Small intestine (tissue), 7 donors: ENCODE measurements around the gene COPE. TPM values are rescaled to one million over a fixed set of nuclear protein-coding genes. Genes with fewer than 3 reads are reported as not detected.
"Not testable (repeated sequence)": the region's sequence is repeated elsewhere in the genome, so short reads cannot be mapped to it uniquely, and the experiment has no call there.

Experiments used
- DNase-seq, 2 donors: peaks; one replicate each; pipeline versions ENCODE4 v3.0.0 to v3.0.0-alpha.2; 2013
- FAIRE-seq: peaks from 2 replicates; lab custom pipeline; 2012; peaks lifted over from hg19 to GRCh38; lab: Jason Lieb, UNC
- H3K27ac ChIP-seq, 3 donors: one replicate each; pipeline ENCODE4 v1.5.1; 2013; ENCODE audit warnings: low read length in 2 of 3, mild to moderate bottlenecking in 2 of 3, control low read depth in 1 of 3, inconsistent platforms in 1 of 3, low read depth in 1 of 3, moderate library complexity in 1 of 3
- H3K27me3 ChIP-seq, 3 donors: one replicate each; pipeline ENCODE4 v1.6.1; 2013; ENCODE audit warnings: low read length in 3 of 3, inconsistent platforms in 1 of 3; ENCODE audit not compliant: control insufficient read depth in 3 of 3, insufficient read depth in 3 of 3
- H3K36me3 ChIP-seq, 3 donors: one replicate each; pipeline ENCODE4 v1.6.1; 2013; ENCODE audit warnings: low read length in 3 of 3, inconsistent platforms in 1 of 3, low read depth in 1 of 3, mild to moderate bottlenecking in 1 of 3, moderate library complexity in 1 of 3; ENCODE audit not compliant: control insufficient read depth in 3 of 3, insufficient read depth in 2 of 3
- H3K4me1 ChIP-seq, 3 donors: one replicate each; pipeline ENCODE4 v1.6.1; 2013; ENCODE audit warnings: low read length in 2 of 3, inconsistent platforms in 1 of 3, low read depth in 1 of 3, mild to moderate bottlenecking in 1 of 3, moderate library complexity in 1 of 3; ENCODE audit not compliant: control insufficient read depth in 3 of 3, insufficient read depth in 2 of 3
- H3K4me3 ChIP-seq, 3 donors: one replicate each; pipeline ENCODE4 v1.5.1; 2013; ENCODE audit warnings: low read length in 3 of 3, control low read depth in 1 of 3, inconsistent platforms in 1 of 3, low read depth in 1 of 3, mild to moderate bottlenecking in 1 of 3, moderate library complexity in 1 of 3
- H3K9me3 ChIP-seq, 2 donors: one replicate each; pipeline ENCODE4 v1.6.1; 2013; ENCODE audit warnings: low read depth in 1 of 2, low read length in 1 of 2; ENCODE audit not compliant: control insufficient read depth in 2 of 2, insufficient read depth in 1 of 2
- WGBS, 3 donors: extraction: QIAGEN DNeasy Blood & Tissue Kit; methylation state at CpG; one replicate each; pipeline ENCODE4 v1.1.7; 2013; 5-methylcytosine and 5-hydroxymethylcytosine counted together
- polyA plus RNA-seq, 4 donors: library from polyadenylated mRNA; stranded (reverse) in 3 of 4; unstranded in 1 of 4; fragments of 200-250 nt in 3 of 4; fragments of 120-200 nt in 1 of 4; gene quantifications; one replicate each; pipeline versions ENCODE4 v1.2.1 to v1.2.3, GENCODE V29; 2013
- donor health status: healthy with polysubstance abuse.
- donor health status: control.
- donor health status: control.
- donor health status: Bipolar disorder and iron deficiency.
- donor health status: healthy.

COPE gene
- polyA plus RNA-seq, 4 donors, result 139 to 350 (median 270) TPM

- Histone ChIP-seq H3K27me3 (no peaks in the 10 kb centered on the region), H3K36me3 (no peaks in the 10 kb centered on the region), H3K9me3 (no peaks in the 10 kb centered on the region), H3K4me3 (no peak overlapping the region), H3K4me1 (no peaks in the 10 kb centered on the region), H3K27ac (no peak overlapping the region)
- no peak for FAIRE-seq
- WGBS, 3 donors, result 94 to 98% (median 97%) methylated on average over 2 of the region's 2 CpGs
- DNase-seq, result no peak
These were observed 35.9 kb upstream of the COPE start for GRCh38 chr19:18955042-18955441.

GRCh38 chr19:18954094-18954493, 34.9 kb upstream of the COPE start:
- Histone ChIP-seq H3K4me3 (no peak overlapping the region), H3K9me3 (no peaks in the 10 kb centered on the region), H3K36me3 (no peaks in the 10 kb centered on the region), H3K27ac (no peak overlapping the region), H3K27me3 (no peaks in the 10 kb centered on the region), H3K4me1 (no peaks in the 10 kb centered on the region)
- DNase-seq, result no peak
- WGBS, 3 donors, result 79 to 100% (median 89%) methylated on average over 2 to 3 of the region's 3 CpGs
- no peak for FAIRE-seq

GRCh38 chr19:18952364-18953003, 33.3 kb upstream of the COPE start:
- not testable (repeated sequence) for H3K27me3 ChIP-seq, H3K27ac ChIP-seq, H3K9me3 ChIP-seq, DNase-seq, H3K4me3 ChIP-seq, H3K4me1 ChIP-seq, H3K36me3 ChIP-seq, FAIRE-seq
- 42 to 55% (median 51%) methylated on average over 17 of the region's 17 CpGs for WGBS, 3 donors

- no peak for DNase-seq
- Histone ChIP-seq H3K36me3 (no peaks in the 10 kb centered on the region), H3K27ac (no peak overlapping the region), H3K9me3 (no peaks in the 10 kb centered on the region), H3K27me3 (no peaks in the 10 kb centered on the region), H3K4me1 (no peaks in the 10 kb centered on the region), H3K4me3 (no peak overlapping the region)
- no peak for FAIRE-seq
- 80 to 88% (median 82%) methylated on average over 7 of the region's 7 CpGs for WGBS, 3 donors
These were observed 32.6 kb upstream of the COPE start for GRCh38 chr19:18951721-18952281.

- FAIRE-seq (no peak), DNase-seq (no peak)
- Histone ChIP-seq H3K27ac (no peak overlapping the region), H3K4me3 (no peak overlapping the region), H3K27me3 (no peaks in the 10 kb centered on the region), H3K4me1 (no peaks in the 10 kb centered on the region), H3K36me3 (no peaks in the 10 kb centered on the region), H3K9me3 (no peaks in the 10 kb centered on the region)
- 88 to 98% (median 89%) methylated on average over 3 of the region's 3 CpGs for WGBS, 3 donors
These were observed 30.7 kb upstream of the COPE start for GRCh38 chr19:18949858-18950257.

GRCh38 chr19:18948976-18949356, 29.8 kb upstream of the COPE start:
- FAIRE-seq, result no peak

GRCh38 chr19:18948075-18948975, 29.1 kb upstream of the COPE start:
- FAIRE-seq, result no peak
- H3K36me3 ChIP-seq, result no peaks in the 10 kb centered on the region
- 64 to 79% (median 71%) methylated on average over 13 to 15 of the region's 15 CpGs for WGBS, 3 donors

More at GRCh38 chr19:18948976-18949356, 29.8 kb upstream of the COPE start:
- H3K9me3 ChIP-seq, result no peaks in the 10 kb centered on the region
- no peaks in the 10 kb centered on the region for H3K27me3 ChIP-seq
- H3K4me1 ChIP-seq, result no peaks in the 10 kb centered on the region
- no peak for DNase-seq
- 75 to 83% (median 77%) methylated on average over 5 of the region's 5 CpGs for WGBS, 3 donors
- H3K4me3 ChIP-seq, result no peak overlapping the region
- no peaks in the 10 kb centered on the region for H3K36me3 ChIP-seq
- H3K27ac ChIP-seq, result no peak overlapping the region

GRCh38 chr19:18946918-18947317, 27.7 kb upstream of the COPE start:
- Histone ChIP-seq H3K9me3 (no peaks in the 10 kb centered on the region), H3K4me1 (peaks cover 0 to 6% (median 0%) of the 10 kb centered on the region in 3 donors), H3K36me3 (no peaks in the 10 kb centered on the region), H3K27me3 (no peaks in the 10 kb centered on the region), H3K27ac (no peak overlapping the region), H3K4me3 (no peak overlapping the region)
- DNase-seq, result no peak
- WGBS, 3 donors, result 37 to 70% (median 42%) methylated on average over 14 of the region's 14 CpGs
- no peak for FAIRE-seq

More at GRCh38 chr19:18948075-18948975, 29.1 kb upstream of the COPE start:
- no peak overlapping the region for H3K27ac ChIP-seq
- H3K4me1 ChIP-seq, result peaks cover 0 to 3% (median 0%) of the 10 kb centered on the region in 3 donors
- no peaks in the 10 kb centered on the region for H3K9me3 ChIP-seq
- no peaks in the 10 kb centered on the region for H3K27me3 ChIP-seq
- H3K4me3 ChIP-seq, result no peak overlapping the region
- DNase-seq, result no peak
